NB4 (cell line): ENCODE measurements around the gene PAPSS2.

ENCODE experiments used
- POLR2A ChIP-seq: IDR thresholded peaks from 2 replicates; pipeline ENCODE4 v1.6.1; 2011; ENCODE audit warnings: mild to moderate bottlenecking; ENCODE audit not compliant: insufficient read length; ENCODE audit errors: extremely low read depth
- TF ChIP-seq, protein P1 (sequence below): IDR thresholded peaks from one replicate; pipeline ENCODE4 v1.5.1; 2012; ENCODE audit warnings: low read depth, low read length

DNA sequence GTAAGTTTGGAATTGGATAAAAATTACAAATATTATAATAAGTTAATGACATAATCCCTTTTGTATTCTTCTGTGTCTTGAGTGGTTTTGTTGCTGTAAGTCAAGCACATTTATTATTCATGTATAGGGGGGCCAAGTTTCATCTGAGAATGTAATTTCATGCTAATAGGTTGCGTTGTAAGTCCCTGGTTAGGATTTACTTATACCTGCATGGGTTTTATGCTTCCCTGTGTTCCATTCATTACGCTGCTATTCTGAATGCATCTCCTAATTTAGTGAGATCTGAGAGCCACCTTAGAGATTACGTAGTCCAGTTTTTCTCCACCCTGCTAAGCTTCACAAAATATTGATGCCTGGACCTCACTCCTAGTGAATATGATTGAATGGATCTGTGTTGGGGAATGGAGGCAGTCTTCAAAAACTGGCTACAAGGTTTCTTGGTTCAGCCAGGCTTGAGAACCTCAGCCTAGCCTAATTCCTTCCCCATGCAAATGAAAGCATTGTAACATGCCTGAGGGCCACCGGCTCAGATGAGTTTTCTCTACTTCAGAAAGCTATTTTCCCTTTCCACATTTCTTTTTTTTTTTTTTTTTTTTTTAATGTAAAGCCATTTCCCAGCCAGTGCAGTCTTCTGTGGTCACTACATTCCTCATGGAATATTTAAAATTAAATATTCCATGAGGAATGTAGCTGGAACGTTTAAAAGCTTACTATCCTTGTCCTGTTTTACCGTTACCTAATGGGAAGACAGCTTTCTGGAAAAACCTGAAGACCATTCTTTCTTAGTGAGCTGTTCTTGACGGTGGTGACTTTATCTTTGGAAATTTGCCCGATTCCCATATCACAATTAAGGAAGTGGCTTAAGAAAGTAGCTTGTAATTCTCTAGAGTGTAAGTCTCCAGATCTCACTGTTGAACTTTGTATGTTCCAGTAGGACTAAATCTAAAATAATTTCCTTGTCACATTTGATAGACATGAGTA, 16.0 kb downstream of the PAPSS2 start:
- TF ChIP-seq POLR2A: no peak
- TF ChIP-seq, protein P1, sequence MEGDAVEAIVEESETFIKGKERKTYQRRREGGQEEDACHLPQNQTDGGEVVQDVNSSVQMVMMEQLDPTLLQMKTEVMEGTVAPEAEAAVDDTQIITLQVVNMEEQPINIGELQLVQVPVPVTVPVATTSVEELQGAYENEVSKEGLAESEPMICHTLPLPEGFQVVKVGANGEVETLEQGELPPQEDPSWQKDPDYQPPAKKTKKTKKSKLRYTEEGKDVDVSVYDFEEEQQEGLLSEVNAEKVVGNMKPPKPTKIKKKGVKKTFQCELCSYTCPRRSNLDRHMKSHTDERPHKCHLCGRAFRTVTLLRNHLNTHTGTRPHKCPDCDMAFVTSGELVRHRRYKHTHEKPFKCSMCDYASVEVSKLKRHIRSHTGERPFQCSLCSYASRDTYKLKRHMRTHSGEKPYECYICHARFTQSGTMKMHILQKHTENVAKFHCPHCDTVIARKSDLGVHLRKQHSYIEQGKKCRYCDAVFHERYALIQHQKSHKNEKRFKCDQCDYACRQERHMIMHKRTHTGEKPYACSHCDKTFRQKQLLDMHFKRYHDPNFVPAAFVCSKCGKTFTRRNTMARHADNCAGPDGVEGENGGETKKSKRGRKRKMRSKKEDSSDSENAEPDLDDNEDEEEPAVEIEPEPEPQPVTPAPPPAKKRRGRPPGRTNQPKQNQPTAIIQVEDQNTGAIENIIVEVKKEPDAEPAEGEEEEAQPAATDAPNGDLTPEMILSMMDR: no peak
